Colonic mucosa (tissue), 4 donors: ENCODE data around the gene NPDC1. TPM values are rescaled to one million over a fixed set of nuclear protein-coding genes. Genes with fewer than 3 reads are reported as not detected.

Experiments used
- DNase-seq: peaks from one replicate; pipeline ENCODE4 v3.0.0-alpha.2; 2020
- H3K27ac ChIP-seq: fragments of 200-600 bp; one replicate; pipeline ENCODE4 v1.8.0; 2021
- H3K27me3 ChIP-seq: fragments of 200-600 bp; one replicate; pipeline ENCODE4 v1.8.0; 2021
- H3K36me3 ChIP-seq: fragments of 200-600 bp; one replicate; pipeline ENCODE4 v1.8.0; 2021
- H3K4me1 ChIP-seq: fragments of 200-600 bp; one replicate; pipeline ENCODE4 v1.8.0; 2021; ENCODE audit warnings: mild to moderate bottlenecking
- H3K4me3 ChIP-seq: fragments of 200-600 bp; one replicate; pipeline ENCODE4 v1.8.0; 2021
- H3K9ac ChIP-seq, 2 donors: one replicate each; pipeline ENCODE4 v1.7.0; 2013; ENCODE audit warnings: control low read depth in 2 of 2, low read depth in 2 of 2, low read length in 2 of 2
- H3K9me3 ChIP-seq: fragments of 200-600 bp; one replicate; pipeline ENCODE4 v1.8.0; 2021
- intact Hi-C: fragments of 100-400 bp; cut with DNase I; formaldehyde crosslinking; loops from one replicate; pipeline ENCODE4 v1.14.1; 2022
- total RNA-seq, 2 donors: library from RNA; stranded (reverse); fragmentation: NEBNext Ultra II Directional in 1 of 2; extraction: Animal tissue kit (Norgen Biotek cat#: 25700) in 1 of 2; gene quantifications; one replicate each; pipeline ENCODE4 v1.2.1, GENCODE V29; 2021
- TF ChIP-seq, protein P1 (sequence below): fragments of 200-600 bp; IDR thresholded peaks from one replicate; pipeline ENCODE4 v1.8.0; 2022; ENCODE audit warnings: antibody characterized with exemption, mild to moderate bottlenecking
- donor health status: healthy.
- donor health status: DM: no; HTN: no; CAD: no.
- donor health status: DM: no; HTN: no; CAD: no.

NPDC1 gene
- total RNA-seq, 2 donors from 2014 or later: 149 to 177 TPM

DNA sequence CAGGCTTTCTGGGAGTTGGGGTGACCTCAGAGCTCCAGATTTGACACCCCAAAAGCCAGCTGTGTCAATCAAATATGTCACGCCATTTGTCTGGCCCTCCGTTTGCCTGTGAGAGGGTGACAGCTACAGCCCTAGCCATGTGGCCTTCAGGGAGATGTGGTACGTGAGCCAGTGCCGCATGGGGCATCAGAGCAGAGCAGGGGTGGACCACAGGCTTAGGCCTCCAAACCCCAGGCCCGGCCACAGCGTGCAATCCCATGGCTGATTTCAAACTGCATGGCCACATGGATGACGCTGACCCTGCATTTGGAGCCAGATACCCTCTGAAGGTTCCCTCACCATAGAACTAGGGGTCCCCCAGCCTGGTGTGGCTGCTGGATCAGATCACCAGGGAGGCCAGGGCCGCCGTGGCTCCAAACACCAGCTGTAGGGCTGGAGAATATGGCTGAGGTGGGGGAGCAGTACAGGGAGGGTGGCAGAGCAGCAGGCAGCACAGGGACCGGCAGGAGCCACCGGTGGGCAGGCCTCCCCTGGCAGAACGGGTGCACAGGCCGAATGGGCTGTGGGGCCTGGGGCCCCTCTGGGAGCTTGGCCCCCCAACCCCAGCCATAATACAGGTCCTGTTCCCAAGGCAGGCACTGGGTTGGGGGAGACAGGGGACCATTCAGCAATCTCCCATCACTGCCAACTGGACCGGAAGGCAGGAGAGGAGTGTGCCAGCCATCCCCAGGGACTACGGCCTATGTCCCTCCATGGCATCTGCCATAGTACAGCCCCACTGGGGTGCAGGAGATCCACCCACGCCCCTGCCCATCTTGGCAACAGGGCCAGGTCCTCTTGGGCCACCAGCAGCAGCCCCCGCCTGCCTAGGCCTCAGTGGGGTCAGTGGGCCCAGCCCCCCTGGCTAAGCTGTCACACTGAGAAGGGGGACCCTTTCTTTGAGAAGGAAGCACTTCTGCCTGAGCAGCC lies 22.8 kb upstream of the NPDC1 start:
- Histone ChIP-seq H3K9me3 (no peaks in the 10 kb centered on the region), H3K36me3 (no peaks in the 10 kb centered on the region), H3K9ac (peak overlapping the region; percentile 35 to 54), H3K27me3 (no peaks in the 10 kb centered on the region), H3K4me3 (peak overlapping the region; percentile 41), H3K4me1 (peaks cover 20% of the 10 kb centered on the region), H3K27ac (no peak overlapping the region)
- TF ChIP-seq, protein P1, sequence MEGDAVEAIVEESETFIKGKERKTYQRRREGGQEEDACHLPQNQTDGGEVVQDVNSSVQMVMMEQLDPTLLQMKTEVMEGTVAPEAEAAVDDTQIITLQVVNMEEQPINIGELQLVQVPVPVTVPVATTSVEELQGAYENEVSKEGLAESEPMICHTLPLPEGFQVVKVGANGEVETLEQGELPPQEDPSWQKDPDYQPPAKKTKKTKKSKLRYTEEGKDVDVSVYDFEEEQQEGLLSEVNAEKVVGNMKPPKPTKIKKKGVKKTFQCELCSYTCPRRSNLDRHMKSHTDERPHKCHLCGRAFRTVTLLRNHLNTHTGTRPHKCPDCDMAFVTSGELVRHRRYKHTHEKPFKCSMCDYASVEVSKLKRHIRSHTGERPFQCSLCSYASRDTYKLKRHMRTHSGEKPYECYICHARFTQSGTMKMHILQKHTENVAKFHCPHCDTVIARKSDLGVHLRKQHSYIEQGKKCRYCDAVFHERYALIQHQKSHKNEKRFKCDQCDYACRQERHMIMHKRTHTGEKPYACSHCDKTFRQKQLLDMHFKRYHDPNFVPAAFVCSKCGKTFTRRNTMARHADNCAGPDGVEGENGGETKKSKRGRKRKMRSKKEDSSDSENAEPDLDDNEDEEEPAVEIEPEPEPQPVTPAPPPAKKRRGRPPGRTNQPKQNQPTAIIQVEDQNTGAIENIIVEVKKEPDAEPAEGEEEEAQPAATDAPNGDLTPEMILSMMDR: no peak
- intact Hi-C loops: no loop called here
- DNase-seq: no peak

DNA sequence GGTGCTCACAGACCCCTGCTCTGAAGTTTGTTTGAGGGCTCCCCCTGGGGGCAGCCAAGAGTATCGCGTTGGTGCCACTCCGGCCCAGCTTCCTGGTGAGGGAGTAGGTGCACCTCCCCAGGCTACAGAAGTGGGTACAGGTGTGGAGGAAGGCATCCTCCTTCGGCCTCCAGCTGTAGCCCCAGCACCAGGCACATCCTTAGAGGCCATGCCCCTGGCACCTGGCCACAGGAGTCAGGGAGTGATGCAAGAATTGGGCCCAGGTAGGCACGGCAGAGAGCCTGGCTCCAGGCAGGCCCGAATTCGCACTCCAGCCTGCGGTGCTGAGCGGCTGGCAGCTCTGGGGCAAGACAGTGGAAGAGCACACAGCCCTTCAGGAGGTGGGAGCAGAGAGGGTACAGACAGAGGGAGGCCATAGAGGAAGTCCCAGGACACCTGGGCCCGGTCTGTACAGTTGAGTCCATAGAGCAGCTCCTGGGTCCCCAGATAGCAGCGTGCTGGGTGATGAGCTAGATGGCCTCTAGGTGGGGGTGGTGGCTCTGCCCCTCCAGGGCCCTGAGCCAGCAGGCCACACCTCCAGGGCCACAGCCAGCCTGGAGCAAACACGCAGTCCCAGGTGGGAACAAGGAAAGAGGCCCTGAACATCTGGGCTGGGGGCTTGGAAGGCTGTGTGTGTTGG lies 22.0 kb upstream of the NPDC1 start:
- peak; percentile 88 for DNase-seq
- no peaks in the 10 kb centered on the region for H3K27me3 ChIP-seq
- H3K27ac ChIP-seq: peak overlapping the region; percentile 53
- peaks cover 20% of the 10 kb centered on the region for H3K4me1 ChIP-seq
- TF ChIP-seq, protein P1: peak; percentile 89
- no peaks in the 10 kb centered on the region for H3K36me3 ChIP-seq
- H3K4me3 ChIP-seq: no peak overlapping the region
- intact Hi-C loops: loop anchor here (2.0 kb wide), 1 partner anchor 19 kb away; no protein-coding TSS in a partner anchor
- peak overlapping the region in 1 of 2 donors; percentile 54 for H3K9ac ChIP-seq
- H3K9me3 ChIP-seq: no peaks in the 10 kb centered on the region

DNA sequence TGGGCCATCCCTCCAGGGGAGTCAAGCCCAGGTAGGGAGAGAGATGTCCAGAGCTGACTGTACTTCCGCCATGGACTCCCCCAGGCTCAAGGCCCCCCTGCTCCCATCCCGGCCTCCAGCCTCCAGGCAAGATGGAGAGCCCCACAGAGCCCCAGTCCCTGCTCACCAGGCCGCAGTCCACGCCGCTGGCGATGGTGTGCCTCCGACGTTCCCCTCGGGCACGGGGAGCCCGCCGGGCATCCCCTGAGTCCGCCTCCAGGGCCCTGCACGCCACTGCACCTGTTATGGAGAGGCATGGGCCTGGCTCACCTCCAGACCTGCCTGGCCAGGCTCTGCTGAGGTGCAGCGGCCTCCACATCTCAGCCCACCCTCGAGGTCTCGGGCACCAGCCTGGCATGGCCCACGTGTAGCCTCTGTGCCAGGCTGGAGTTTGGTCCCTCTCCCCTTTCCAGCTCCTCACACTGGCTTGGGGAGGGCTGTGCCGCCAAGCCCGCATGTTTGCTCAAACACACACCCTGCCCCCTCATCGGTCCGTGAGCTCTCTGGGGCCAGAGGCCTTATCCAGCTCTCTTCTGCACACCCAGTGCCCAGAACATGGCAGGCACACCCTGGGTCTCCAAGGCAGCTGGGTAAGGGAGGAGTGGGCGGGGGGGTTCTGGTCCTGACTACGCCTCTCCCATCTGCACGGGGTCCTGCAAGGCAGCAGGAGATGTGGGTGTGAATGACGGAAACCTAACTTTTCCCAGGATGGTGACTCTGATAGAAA lies 20.3 kb upstream of the NPDC1 start:
- TF ChIP-seq, protein P1: no peak
- intact Hi-C loops: loop anchor here (2.0 kb wide), 1 partner anchor 17 kb away; no protein-coding TSS in a partner anchor
- Histone ChIP-seq H3K4me3 (no peak overlapping the region), H3K27ac (no peak overlapping the region), H3K9me3 (no peaks in the 10 kb centered on the region), H3K36me3 (no peaks in the 10 kb centered on the region), H3K9ac (no peak overlapping the region), H3K4me1 (peaks cover 20% of the 10 kb centered on the region), H3K27me3 (no peaks in the 10 kb centered on the region)
- DNase-seq: no peak

DNA sequence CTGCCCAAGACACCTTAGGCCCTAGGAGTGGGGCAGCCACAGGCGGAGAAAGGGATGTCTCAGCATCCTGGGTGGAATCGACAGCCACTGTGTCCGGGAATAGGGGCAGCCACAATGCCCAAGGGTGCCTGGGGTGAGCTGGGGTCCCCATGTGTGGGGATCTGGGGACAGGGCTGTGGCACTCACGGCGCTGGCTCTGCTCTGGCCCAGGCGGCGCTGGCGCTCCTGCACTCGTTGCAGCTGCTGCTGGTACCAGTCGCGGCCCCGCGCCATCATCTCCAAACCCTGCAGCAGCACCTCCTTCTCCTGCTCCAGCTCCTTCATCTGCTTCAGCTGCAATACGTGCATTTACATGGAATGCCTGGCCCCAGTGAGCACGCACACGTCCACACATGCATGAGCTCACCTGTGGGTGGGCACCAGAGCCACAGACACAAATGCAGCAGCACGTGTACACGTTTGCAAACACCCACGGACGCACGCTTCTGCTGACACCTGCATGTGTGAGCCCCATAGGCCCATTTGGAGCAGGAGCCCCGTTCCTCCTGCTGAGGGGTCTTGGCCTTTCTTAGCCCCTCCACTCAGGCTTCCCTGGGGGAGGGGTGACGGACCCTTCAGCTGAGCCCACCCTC lies 19.5 kb upstream of the NPDC1 start:
- H3K36me3 ChIP-seq: no peaks in the 10 kb centered on the region
- H3K4me1 ChIP-seq: peaks cover 14% of the 10 kb centered on the region
- intact Hi-C loops: no loop called here
- H3K9me3 ChIP-seq: no peaks in the 10 kb centered on the region
- TF ChIP-seq, protein P1: no peak
- H3K4me3 ChIP-seq: no peak overlapping the region
- DNase-seq: no peak
- no peaks in the 10 kb centered on the region for H3K27me3 ChIP-seq
- no peak overlapping the region for H3K9ac ChIP-seq
- H3K27ac ChIP-seq: no peak overlapping the region

DNA sequence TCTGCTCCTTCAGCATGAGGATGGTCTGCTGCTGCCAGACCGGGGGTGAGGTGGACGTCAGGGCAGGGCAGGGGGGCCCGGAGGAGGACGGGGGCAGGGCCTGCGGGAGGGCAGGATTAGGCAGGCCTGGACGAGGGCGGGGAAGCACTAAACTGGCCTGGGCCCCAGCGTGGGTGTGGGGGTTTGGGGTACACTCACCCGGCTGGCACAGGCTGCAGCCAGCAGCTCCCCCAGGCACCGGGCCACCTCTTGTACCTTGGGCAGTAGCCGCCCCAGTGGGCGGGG lies 18.8 kb upstream of the NPDC1 start:
- H3K4me3 ChIP-seq: no peak overlapping the region
- H3K9ac ChIP-seq: no peak overlapping the region
- no peaks in the 10 kb centered on the region for H3K27me3 ChIP-seq
- H3K4me1 ChIP-seq: peaks cover 14% of the 10 kb centered on the region
- intact Hi-C loops: no loop called here
- no peak overlapping the region for H3K27ac ChIP-seq
- TF ChIP-seq, protein P1: no peak
- DNase-seq: no peak
- H3K9me3 ChIP-seq: no peaks in the 10 kb centered on the region
- no peaks in the 10 kb centered on the region for H3K36me3 ChIP-seq
